SIG-M5 treated with dmso at 0.1 percent for 504 hours (cell line): ENCODE measurements around the gene NRROS.
A peak's percentile ranks its signal among the peaks of the same experiment; 100 is the strongest.
"Not testable (repeated sequence)": the region's sequence is repeated elsewhere in the genome, so short reads cannot be mapped to it uniquely, and the experiment has no call there.

Experiments
- DNase-seq: peaks from one replicate; lab custom pipeline; 2025; ENCODE audit not compliant: unreplicated experiment; lab: John Stamatoyannopoulos, UW

The NRROS gene

GRCh38 chr3:196639483-196640296 is at the start of gene NRROS:
NRROS (plus strand) TSS chr3:196639694; CDS start chr3:196654540, 14,846 bp downstream.
- peak; percentile 79 for DNase-seq

DNA sequence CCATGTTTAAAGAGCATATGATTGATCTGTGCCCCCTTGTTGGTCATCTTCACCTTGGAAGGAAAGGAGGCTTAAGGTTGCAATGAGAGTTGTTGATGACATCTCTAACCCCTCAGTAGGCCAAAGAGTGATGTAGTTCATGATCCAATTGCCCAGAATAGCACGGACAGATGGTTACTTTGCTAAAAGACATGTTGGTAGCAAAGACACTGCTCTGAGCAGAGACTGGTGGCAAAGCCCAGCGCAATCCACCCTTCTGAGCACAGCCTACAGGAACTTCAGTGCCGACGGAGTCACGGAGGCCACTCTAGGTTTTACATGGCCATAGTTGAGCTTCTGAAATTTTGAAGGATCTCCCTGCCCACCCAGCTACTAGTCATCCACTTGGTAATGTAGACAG is 49.2 kb upstream of the NRROS start:
- no peak for DNase-seq

DNA sequence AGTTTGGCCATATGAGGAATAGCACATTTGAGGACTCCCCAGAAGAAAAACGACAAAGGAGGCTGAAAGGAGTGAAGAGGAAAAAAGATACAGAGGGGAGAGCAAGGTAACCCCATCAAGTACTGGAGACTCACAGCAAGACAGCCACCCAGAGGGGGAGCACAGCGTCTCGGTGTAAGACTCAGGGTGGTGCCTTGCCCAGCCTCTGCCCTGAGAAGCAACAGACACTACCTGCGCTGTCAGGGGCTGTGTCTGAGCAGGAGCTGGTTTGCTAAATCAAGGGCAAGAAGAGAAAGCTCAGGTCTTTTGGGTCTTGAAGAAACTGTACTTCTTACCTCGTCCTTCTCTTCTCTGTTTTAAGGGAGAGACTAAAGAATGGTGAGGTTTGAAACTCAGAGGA is 43.1 kb upstream of the NRROS start:
- no peak for DNase-seq

- not testable (repeated sequence) for DNase-seq
These were observed 41.3 kb upstream of the NRROS start for GRCh38 chr3:196597971-196598733.

GRCh38 chr3:196599734-196600128 is 39.8 kb upstream of the NRROS start:
- no peak for DNase-seq

DNA sequence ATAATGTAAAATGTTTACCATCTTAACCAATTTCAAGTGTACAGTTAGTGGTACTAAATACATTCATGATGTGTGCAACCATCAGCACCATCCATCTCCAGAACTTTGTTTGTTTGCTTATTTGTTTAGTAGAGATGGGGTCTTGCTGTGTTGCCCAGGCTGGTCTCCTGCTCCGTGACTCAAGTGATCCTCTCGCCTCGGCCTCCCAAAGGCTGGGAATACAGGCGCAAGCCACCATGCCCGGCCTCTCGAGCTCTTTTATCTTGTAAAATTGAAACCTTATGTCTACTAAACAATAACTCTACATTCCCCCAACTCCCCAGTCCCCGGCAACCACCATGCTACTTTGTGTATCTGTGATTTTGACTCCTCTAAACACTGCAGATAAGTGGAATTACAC is 39.1 kb upstream of the NRROS start:
- no peak for DNase-seq

- DNase-seq, result no peak
These were observed 36.8 kb upstream of the NRROS start for GRCh38 chr3:196602673-196603072.

GRCh38 chr3:196603683-196604082 is 35.8 kb upstream of the NRROS start:
- DNase-seq, result no peak

DNA sequence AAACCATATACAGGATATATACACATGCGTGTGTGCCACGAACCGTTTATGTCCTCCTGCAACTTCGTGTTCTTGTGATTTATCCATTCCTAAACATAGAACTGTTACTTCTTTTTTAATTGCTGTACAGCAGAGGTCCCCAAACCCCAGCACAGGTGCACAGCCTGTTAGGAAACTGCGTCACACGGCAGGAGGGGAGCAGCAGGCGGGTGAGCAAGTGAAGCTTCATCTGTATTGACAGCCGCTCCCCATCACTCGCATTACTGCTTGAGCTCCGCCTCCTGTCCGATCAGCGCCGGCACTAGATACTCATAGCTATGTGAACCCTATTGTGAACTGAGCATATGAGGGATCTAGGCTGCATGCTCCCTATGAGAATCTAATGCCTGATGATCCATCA is 34.9 kb upstream of the NRROS start:
- DNase-seq, result no peak

- no peak for DNase-seq
These were observed 30.8 kb upstream of the NRROS start for GRCh38 chr3:196608693-196609092.

DNA sequence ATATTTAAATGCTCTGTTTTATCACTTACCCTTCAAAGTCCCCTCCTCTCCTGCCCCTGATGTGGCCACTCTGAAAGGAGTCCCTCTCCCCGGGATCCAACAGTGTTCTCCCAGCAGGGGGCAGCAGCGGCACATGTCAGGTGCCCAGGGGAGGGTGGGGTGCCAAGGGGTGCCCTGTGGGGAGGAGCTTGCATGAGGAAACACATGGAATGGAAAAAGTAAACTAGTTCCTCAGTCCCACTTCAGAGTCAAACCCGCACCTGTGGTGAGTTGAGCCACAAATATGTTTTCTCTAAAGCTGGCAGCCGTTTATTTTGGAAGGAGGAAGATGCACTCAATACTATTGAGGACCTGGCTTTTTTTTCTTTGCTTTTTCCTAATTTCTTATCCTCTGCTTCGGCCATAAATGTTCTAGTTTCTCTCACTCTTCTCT is 30.1 kb upstream of the NRROS start:
- DNase-seq, result peak; percentile 99

- peak; percentile 44 for DNase-seq
These were observed 29.5 kb upstream of the NRROS start for GRCh38 chr3:196609805-196610515.

- DNase-seq, result no peak
These were observed 27.6 kb upstream of the NRROS start for GRCh38 chr3:196611761-196612483.

- DNase-seq, result not testable (repeated sequence)
These were observed 24.3 kb upstream of the NRROS start for GRCh38 chr3:196615234-196615633.

DNA sequence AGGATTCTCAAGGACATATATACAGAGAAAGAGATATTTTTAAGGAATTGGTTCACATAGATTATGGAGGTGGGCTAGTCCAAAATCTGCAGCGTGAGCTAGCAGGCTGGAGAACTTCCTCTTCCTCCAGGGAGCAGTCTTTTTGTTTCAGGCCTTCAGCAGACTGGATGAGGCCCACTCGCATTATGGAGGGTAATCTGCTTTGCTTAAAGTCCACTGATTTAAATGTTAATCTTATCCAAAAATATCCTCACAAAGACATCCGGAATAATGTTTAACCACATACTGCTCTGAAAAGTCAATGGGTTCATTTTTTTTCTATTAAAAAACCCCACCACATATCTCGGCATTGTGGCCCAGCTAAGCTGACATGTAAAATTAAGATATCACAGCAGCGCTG is 22.2 kb upstream of the NRROS start:
- DNase-seq, result peak; percentile 66

DNA sequence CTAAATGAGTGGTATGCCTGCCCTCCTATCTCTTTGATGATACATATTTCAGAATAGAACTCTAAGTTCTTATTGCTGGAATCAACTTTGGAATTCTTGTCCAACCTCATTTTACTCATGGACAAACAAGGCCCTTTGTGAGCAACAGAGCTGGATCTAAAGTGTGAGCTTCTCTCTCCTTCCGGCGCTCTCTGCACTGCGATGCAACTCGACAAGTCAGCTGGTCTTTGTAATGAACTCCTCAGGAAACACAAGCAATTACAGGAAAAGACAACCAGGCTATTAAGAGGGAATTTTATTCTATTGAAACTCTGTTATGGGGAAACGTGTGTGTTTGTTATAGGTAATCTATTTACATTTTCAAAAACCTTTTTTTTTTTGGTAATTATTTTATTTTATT is 20.3 kb upstream of the NRROS start:
- DNase-seq, result no peak

DNA sequence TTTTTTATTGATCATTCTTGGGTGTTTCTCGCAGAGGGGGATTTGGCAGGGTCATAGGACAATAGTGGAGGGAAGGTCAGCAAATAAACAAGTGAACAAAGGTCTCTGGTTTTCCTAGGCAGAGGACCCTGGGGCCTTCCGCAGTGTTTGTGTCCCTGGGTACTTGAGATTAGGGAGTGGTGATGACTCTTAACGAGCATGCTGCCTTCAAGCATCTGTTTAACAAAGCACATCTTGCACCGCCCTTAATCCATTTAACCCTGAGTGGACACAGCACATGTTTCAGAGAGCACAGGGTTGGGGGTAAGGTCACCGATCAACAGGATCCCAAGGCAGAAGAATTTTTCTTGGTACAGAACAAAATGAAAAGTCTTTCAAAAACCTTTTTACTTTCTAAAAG is 19.9 kb upstream of the NRROS start:
- not testable (repeated sequence) for DNase-seq

DNA sequence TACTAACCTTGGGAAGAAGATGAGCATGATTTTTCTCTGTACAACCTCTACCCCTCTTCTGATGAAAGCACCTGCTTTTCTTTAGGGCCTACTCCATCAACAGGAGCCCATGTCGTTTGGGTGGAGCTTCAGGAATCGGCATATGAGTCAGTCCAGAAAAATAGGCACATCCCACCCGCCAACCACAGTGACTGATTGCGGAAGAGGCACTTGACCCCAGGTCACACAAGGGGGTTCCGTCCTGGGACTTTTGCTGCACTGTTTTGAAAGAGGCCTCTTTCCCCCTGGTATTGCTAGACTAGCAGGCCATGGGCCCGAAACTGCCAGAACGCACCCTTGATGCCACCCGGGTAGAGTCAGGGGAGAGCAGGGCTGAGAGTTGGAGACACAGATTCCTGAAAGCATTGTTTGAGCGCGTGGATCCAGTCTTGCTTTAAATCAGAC is 19.3 kb upstream of the NRROS start:
- DNase-seq, result peak; percentile 99

DNA sequence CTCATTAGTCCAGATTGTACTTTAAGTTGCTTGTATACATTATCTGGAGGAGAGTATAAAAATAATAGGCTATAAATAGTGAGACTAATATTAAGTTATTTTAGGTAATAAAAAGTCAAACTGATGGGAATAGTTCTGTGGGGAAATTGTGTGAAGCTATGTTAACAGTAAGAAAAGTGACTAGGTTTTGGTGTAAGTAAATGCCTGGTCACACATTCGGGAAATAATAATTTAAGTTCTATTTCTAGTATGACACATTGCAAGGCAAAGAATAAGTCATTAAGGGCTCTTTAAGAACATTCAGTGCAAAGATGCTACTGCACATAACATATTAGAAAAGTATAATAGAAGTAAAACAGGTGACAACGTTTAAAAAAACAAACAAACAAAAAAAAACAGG is 18.8 kb upstream of the NRROS start:
- DNase-seq, result no peak

DNA sequence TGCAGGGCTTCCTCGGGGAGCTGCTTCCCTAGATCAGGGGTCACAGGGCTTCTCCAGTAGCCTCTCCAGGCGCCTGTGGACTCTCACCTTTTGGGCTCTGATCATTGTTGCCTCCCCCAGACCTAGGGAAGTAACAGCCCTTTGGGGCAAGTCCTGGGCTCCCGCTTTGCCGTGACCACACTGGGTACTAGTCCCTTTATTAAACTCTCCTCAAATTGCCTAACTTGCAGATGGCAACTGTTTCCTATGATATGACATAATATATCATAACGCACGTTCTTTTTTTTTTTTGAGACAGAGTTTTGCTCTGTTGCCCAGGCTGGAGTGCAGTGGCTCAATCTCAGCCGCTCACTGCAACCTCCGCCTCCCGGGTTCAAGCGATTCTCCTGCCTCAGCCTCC is 17.9 kb upstream of the NRROS start:
- no peak for DNase-seq
